HG03520 (cell line): ENCODE data around the gene SERPINA3.

ENCODE experiments used
- ATAC-seq: cut with Tn5 transposase; IDR thresholded peaks from one replicate; pipeline ENCODE4 v1.9.1; 2021; ENCODE audit warnings: mild to moderate bottlenecking, moderate library complexity; ENCODE audit not compliant: unreplicated experiment

Gene SERPINA3

DNA sequence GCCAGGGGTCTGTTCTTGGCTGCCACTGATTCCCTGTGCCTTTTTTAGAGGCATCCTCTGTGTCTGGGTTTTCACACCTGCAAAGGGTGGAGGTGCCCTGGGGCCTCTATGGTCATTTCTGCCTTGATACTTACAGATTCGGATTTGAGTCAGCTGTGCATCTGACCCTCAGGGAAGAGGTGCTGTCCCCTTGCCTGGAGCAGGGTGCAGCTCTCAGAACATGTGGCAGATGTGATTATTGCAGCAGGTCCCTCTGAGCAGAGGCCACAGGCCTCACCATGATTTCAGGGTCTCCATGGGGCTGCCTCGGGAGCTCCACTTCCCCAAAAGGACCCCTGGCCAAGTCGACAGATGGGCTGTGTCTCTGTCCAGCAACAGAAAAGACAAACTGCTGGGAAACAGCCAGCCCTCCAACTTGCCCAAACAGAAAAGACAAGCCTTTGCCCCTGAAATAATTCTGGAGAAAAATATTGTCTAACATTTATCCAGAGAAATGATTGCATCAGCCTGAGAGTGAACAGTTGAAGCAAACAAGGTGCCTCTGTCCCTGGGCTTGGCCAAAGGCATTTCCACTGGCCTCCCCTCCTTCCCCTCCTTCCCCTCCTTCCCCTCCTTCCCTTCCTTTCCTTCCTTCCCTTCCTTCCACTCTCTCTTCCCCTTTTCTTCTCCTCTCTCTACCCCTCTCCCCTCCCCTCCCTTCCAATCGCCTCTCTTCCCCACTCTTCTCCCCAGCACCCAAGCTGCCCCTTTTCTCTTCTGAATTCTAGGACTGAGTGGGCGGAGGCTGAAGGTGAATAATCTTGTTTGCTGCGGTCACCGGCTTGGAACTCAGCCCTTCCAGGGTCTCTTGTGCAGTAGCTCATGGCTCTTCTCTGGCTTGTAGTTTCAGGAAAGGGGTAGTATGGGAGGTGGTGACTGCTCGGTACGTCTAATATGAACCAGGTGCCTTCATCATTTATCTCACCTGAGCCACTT lies 676 bp downstream of the SERPINA3 start:
- no peak for ATAC-seq

- no peak for ATAC-seq
Observed at GRCh38 chr14:94613720-94614644, 1.8 kb downstream of the SERPINA3 start.

DNA sequence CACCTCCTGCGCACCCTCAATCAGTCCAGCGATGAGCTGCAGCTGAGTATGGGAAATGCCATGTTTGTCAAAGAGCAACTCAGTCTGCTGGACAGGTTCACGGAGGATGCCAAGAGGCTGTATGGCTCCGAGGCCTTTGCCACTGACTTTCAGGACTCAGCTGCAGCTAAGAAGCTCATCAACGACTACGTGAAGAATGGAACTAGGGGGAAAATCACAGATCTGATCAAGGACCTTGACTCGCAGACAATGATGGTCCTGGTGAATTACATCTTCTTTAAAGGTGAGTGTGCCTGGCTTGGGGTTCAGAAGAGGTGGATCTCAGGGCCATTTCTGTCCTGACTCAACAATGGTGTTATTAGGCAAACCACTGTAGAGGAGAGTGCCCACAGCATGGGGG lies 2.6 kb downstream of the SERPINA3 start:
- ATAC-seq = no peak

DNA sequence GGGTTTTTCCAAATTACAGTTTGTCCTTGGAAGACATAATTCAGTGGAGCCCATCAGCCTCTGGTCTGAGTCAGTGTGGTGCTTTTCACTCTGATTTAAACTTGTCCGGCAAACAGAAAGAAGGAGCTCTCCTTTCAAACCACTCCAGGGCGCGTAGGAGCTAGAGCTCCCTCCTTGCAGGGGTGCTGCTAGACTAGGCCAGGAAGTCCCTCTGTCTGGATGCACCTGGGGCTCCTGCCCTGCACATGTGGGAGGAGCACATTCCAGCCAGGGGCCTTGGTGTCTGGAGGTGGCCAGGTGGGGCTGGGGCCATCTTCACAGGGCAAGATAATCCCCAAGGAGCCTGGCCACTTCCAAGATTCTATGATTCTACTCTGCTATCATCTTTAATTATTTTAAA lies 3.1 kb downstream of the SERPINA3 start:
- no peak for ATAC-seq

DNA sequence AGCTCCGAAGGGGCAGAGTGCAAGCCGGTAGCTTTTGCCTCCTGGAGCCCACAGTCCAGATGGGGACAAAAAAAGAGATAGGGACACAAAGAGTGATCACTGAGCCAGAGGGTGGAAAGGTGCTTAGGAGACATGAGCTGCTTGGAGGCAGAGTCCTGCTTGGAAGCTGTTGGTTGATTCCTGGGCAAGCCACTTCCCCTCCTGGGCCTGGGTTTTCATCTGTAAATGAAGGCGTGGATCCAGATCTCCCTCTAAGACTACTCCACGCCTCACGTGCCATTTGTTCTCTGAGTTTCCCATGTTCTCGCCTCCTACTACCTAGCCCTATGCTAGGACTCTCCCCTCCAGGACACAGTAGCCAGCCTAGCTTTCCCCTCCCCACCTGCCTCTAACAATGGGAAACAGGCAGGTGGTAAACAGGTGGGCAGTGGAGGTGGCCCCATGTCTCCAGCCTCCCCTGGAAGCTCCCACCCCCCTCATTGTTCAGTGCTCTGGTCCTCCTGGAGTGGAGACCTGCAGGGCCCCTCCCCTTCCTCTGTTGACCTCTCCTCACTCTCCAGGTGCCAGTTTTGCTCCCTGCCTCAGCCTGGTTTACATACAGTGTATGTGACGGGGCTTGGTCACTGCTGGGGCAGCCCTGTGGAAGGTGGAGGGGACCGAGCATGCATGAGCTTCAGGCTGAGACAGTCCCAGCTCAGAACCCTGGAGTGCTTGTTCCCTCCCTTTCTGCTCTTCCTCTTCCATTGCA lies 3.8 kb downstream of the SERPINA3 start:
- ATAC-seq = no peak

- no peak for ATAC-seq
Observed at GRCh38 chr14:94617366-94617941, 5.3 kb downstream of the SERPINA3 start.

- ATAC-seq = no peak
Observed at GRCh38 chr14:94617988-94618822, 6.0 kb downstream of the SERPINA3 start.

DNA sequence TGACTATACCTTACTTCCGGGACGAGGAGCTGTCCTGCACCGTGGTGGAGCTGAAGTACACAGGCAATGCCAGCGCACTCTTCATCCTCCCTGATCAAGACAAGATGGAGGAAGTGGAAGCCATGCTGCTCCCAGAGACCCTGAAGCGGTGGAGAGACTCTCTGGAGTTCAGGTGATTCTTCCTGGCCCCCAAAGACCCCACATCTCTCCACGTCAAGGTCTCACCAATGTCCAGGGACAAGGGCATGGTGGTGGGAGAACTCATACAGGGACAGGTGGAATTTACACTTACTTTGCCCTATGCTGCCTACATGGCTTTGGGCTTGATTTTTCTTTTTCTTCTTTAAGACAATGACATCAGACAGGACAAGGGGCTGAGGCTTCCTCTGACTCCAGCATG lies 7.1 kb downstream of the SERPINA3 start:
- no peak for ATAC-seq

- no peak for ATAC-seq
Observed at GRCh38 chr14:94620597-94620996, 8.4 kb downstream of the SERPINA3 start.

DNA sequence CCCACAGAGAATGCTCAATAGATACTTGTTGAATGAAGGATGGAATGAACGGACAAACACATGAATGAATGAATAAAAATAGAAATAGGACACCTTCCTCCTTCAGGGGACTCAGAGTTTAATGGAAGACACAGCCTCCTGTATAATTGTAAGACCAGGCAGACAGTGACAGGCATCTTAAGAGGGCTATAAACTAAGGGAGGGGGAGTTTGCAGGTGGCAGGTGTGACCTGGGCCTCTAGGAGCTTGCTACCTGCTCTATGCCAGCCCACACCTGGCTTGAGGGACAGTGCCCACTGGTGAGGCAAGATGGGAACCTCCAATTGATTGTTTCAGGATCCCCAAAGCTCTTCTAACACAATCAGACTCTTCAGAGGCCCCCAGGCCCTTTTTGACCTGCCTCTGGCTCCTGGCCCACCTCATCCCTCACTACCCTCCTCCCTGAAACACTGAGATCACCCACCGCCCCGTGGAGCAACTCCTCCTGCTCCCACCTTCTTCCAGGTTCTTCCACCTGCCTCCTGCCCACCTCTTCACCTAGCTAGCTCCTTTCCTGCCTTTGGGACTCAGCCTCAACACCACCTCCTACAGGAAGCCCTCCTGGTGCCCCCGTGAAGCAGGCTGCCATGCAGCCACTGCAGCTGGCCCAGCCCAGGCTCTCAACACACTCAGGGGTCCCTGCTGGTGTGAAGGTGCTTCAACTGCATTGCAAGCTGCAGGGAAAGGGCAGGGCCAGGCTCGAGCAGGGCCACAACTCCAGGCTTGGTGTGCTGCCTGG lies 9.4 kb downstream of the SERPINA3 start:
- no peak for ATAC-seq

GRCh38 chr14:94622653-94623421 lies 10.6 kb downstream of the SERPINA3 start:
- no peak for ATAC-seq

GRCh38 chr14:94623422-94623809 lies 11.2 kb downstream of the SERPINA3 start:
- ATAC-seq = no peak

DNA sequence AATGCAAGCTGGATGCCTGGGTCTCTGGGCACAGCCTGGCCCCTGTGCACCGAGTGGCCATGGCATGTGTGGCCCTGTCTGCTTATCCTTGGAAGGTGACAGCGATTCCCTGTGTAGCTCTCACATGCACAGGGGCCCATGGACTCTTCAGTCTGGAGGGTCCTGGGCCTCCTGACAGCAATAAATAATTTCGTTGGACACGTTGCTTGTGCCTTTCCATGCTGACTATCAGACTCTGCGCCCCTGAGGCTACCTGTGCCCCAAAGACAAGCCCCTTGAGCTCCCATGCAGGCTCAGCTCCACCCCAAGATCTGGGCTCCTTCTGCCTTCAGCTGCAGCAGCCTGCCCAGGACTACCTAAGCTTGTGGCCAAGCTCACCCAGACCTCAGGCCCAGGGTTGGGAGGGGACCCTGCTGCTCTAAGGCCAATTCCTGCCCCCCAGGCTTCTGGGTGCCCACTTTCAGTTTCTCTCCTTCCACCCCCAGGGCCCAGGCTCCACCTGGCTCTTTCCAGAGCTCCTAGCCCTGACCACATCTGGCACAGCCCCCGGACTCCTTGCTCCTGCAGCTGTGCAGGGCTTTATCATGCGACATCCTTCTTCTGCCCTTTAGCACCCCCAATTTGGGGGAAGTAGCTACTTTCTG lies 11.8 kb downstream of the SERPINA3 start:
- ATAC-seq = no peak

- ATAC-seq = no peak
Observed at GRCh38 chr14:94624537-94625352, 12.6 kb downstream of the SERPINA3 start.

DNA sequence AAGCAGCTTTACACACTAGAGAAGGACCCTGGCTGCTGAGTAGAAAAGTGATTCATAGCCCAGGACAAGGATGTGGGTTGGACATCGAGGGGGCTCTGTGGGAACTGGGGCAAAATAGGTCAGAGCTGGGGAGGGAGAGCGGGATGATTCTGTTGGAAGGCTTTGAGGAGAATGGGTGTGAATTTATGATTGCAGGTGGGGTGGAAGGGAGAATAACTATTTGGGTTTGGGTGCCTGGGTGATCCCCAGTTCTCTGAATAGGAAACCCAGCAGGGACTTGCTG lies 13.1 kb downstream of the SERPINA3 start:
- no peak for ATAC-seq

DNA sequence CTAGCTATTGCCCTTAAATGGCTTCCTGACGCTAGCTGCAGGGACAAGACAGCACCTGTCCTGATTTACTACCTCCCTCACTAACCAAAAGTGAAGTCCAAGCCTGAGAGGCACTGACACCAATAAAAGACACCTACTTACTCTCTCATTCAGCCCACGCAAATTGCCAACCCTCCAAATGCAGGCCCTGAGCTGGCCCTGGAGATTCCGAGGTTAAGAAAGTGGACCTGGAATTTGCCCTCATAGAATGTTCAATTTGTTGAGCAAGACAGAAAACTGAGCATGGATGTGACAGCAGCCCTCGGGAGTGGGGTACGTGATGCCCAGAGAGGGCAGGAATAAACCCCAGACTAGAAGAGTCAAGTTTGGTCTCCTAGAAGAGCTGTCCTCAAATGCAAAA lies 16.4 kb downstream of the SERPINA3 start:
- no peak for ATAC-seq

GRCh38 chr14:94630396-94630795 lies 18.2 kb downstream of the SERPINA3 start:
- no peak for ATAC-seq
